Measurements from ENCODE around the gene NHSL2.

The NHSL2 gene

DNA sequence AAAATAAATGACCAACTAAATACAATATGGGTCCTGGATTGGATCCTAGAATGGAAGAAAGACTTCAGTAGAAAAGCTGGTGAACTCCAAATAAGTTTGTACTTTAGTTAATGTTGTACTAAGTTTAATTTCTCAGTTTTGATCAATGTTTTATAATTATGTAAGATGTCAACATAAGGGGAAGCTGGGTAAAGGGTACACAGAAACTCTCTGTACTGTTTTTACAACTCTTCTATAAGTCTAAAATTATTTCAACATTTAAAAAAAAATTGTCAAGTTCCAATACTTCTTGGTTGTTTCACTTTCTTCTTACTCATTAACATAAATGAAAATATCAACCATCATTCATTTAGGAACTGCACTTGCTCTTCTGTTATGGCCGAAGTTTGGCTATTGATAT, 88.9 kb downstream of the NHSL2 start:
- ChIA-PET POLR2A (no interaction called here), CTCF (interaction anchor here (1.5 to 2.5 kb wide), 4 partner anchors 13 to 126 kb away, joined by 3 to 34 read pairs (median 10); no protein-coding TSS in a partner anchor)
- Histone ChIP-seq H3K27ac (ENCODE audit: insufficient read depth in 1 of 2, low read depth in 1 of 2, low read length in 2 of 2, poor library complexity in 1 of 2, severe bottlenecking in 2 of 2) (no peak overlapping the region), H3K9me3 (ENCODE audit: control extremely low read depth in 1 of 5, control insufficient read depth in 4 of 5, insufficient read depth in 2 of 5, low read depth in 1 of 5, low read length in 4 of 5) (no peaks in the 10 kb centered on the region), H3K4me1 (ENCODE audit: control extremely low read depth in 1 of 4, control insufficient read depth in 4 of 4, insufficient read depth in 4 of 4, low read length in 3 of 4) (peaks cover 0 to 9% (median 0%) of the 10 kb centered on the region in 4 experiments), H3K4me3 (ENCODE audit: control insufficient read depth in 1 of 7, extremely low read depth in 1 of 7, insufficient read depth in 4 of 7, low read depth in 2 of 7, low read length in 6 of 7) (no peak overlapping the region), H3K36me3 (ENCODE audit: control insufficient read depth in 4 of 4, insufficient read depth in 4 of 4, low read length in 3 of 4) (no peaks in the 10 kb centered on the region), H3K27me3 (replicated peaks in 2 of 5; ENCODE audit: control insufficient read depth in 4 of 5, insufficient read depth in 5 of 5, low read length in 4 of 5) (peaks cover 0 to 3% (median 0%) of the 10 kb centered on the region in 5 experiments)
- WGBS (ENCODE audit: insufficient coverage): no CpG with 5 or more reads among the region's 1 CpG
- no peak for DNase-seq

DNA sequence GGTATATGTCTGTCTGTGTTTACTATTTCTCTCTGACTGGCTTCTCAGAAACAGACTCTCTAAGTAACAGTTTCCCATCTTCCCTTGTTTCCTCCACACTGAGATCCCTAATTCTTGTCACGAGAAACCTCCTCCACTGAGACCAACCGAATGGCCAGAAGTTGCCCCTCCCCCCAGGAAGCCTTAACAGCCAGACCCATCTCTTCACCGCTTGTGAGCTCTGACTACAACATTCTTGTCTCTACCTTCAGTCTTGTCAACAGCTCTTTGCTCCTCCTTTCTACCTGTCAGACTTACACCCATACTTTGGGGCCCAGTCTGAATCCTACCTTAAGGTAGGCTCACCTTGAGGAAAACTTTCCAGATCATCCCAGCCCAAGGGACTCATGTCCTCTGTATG, 90.8 kb downstream of the NHSL2 start:
- 72% methylated on average over 3 of the region's 3 CpGs for WGBS (ENCODE audit: insufficient coverage)

DNA sequence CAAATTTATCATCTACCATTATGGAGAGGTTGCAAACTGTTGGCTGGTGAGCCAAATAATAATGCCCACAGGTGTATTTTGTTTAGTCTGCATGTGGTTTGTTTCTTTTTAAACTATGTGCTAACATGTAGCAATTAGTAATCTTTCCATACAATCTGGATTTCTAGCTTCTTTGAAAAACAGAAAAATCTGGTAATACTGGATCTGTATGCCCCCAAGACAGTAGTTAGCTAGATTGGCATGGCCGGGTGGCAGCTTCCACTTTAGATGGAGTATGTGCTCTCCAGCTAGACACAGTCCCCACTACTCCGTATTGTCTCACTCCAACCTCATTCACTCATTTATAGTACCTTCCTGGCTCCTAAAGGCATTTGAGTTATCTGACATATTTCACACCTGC, 91.3 kb downstream of the NHSL2 start:
- DNase-seq: no peak
- CTCF ChIA-PET: interaction anchor here (0.5 to 1.4 kb wide), 2 partner anchors 110 to 130 kb away, joined by 3 to 4 read pairs; partner anchors contain the start of gene RTL5
- Histone ChIP-seq H3K36me3 (ENCODE audit: control insufficient read depth in 4 of 4, insufficient read depth in 4 of 4, low read length in 3 of 4) (no peaks in the 10 kb centered on the region), H3K4me1 (ENCODE audit: control extremely low read depth in 1 of 4, control insufficient read depth in 4 of 4, insufficient read depth in 4 of 4, low read length in 3 of 4) (peaks cover 0 to 5% (median 0%) of the 10 kb centered on the region in 4 experiments), H3K9me3 (ENCODE audit: control extremely low read depth in 1 of 5, control insufficient read depth in 4 of 5, insufficient read depth in 2 of 5, low read depth in 1 of 5, low read length in 4 of 5) (no peaks in the 10 kb centered on the region), H3K27ac (ENCODE audit: insufficient read depth in 1 of 2, low read depth in 1 of 2, low read length in 2 of 2, poor library complexity in 1 of 2, severe bottlenecking in 2 of 2) (no peak overlapping the region), H3K27me3 (replicated peaks in 2 of 5; ENCODE audit: control insufficient read depth in 4 of 5, insufficient read depth in 5 of 5, low read length in 4 of 5) (peaks cover 0 to 5% (median 0%) of the 10 kb centered on the region in 5 experiments), H3K4me3 (ENCODE audit: control insufficient read depth in 1 of 7, extremely low read depth in 1 of 7, insufficient read depth in 4 of 7, low read depth in 2 of 7, low read length in 6 of 7) (no peak overlapping the region)
- POLR2A ChIA-PET: no interaction called here
- WGBS (ENCODE audit: insufficient coverage): 93% methylated on average over 2 of the region's 2 CpGs

More for the DNA sequence above, 90.8 kb downstream of the NHSL2 start:
- H3K4me3 ChIP-seq (ENCODE audit: control insufficient read depth in 1 of 7, extremely low read depth in 1 of 7, insufficient read depth in 4 of 7, low read depth in 2 of 7, low read length in 6 of 7): no peak overlapping the region
- no peaks in the 10 kb centered on the region for H3K36me3 ChIP-seq (ENCODE audit: control insufficient read depth in 4 of 4, insufficient read depth in 4 of 4, low read length in 3 of 4)
- H3K27ac ChIP-seq (ENCODE audit: insufficient read depth in 1 of 2, low read depth in 1 of 2, low read length in 2 of 2, poor library complexity in 1 of 2, severe bottlenecking in 2 of 2): no peak overlapping the region
- H3K27me3 ChIP-seq (replicated peaks in 2 of 5; ENCODE audit: control insufficient read depth in 4 of 5, insufficient read depth in 5 of 5, low read length in 4 of 5): peaks cover 0 to 5% (median 0%) of the 10 kb centered on the region in 5 experiments
- ChIA-PET CTCF (interaction anchor here (0.5 to 1.4 kb wide), 2 partner anchors 110 to 130 kb away, joined by 3 to 4 read pairs; partner anchors contain the start of gene RTL5), POLR2A (no interaction called here)
- no peaks in the 10 kb centered on the region for H3K9me3 ChIP-seq (ENCODE audit: control extremely low read depth in 1 of 5, control insufficient read depth in 4 of 5, insufficient read depth in 2 of 5, low read depth in 1 of 5, low read length in 4 of 5)
- H3K4me1 ChIP-seq (ENCODE audit: control extremely low read depth in 1 of 4, control insufficient read depth in 4 of 4, insufficient read depth in 4 of 4, low read length in 3 of 4): peaks cover 0 to 5% (median 0%) of the 10 kb centered on the region in 4 experiments
- DNase-seq: no peak

DNA sequence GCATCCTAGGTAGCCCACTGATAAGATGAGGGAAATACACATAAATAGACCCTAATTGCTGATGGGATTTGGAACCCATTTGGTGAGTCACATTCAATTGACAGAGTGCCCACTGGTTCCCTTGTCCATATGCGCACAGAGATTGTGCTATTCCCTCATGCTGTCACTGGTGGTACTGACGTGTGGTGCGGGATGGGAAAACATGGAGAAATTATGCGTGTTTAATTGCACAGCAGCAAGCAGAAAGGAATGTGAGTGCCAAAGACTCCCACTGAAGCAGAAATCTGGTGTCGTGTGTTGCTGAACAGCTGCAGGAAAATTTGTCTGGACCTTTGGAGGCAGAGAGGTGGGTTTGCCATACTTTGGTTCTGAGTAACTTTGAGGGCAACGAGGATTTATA, 92.2 kb downstream of the NHSL2 start:
- Histone ChIP-seq H3K4me3 (ENCODE audit: control insufficient read depth in 1 of 7, extremely low read depth in 1 of 7, insufficient read depth in 4 of 7, low read depth in 2 of 7, low read length in 6 of 7) (no peak overlapping the region), H3K9me3 (ENCODE audit: control extremely low read depth in 1 of 5, control insufficient read depth in 4 of 5, insufficient read depth in 2 of 5, low read depth in 1 of 5, low read length in 4 of 5) (no peaks in the 10 kb centered on the region), H3K36me3 (ENCODE audit: control insufficient read depth in 4 of 4, insufficient read depth in 4 of 4, low read length in 3 of 4) (no peaks in the 10 kb centered on the region), H3K27me3 (replicated peaks in 2 of 5; ENCODE audit: control insufficient read depth in 4 of 5, insufficient read depth in 5 of 5, low read length in 4 of 5) (peaks cover 0 to 6% (median 0%) of the 10 kb centered on the region in 5 experiments), H3K27ac (ENCODE audit: insufficient read depth in 1 of 2, low read depth in 1 of 2, low read length in 2 of 2, poor library complexity in 1 of 2, severe bottlenecking in 2 of 2) (no peak overlapping the region), H3K4me1 (ENCODE audit: control extremely low read depth in 1 of 4, control insufficient read depth in 4 of 4, insufficient read depth in 4 of 4, low read length in 3 of 4) (peaks cover 0 to 5% (median 0%) of the 10 kb centered on the region in 4 experiments)
- ChIA-PET POLR2A (no interaction called here), CTCF (interaction anchor here (0.8 kb wide), 1 partner anchor 9 kb away, joined by 3 read pairs; no protein-coding TSS in a partner anchor)
- no peak for DNase-seq
- 89% methylated on average over 6 of the region's 6 CpGs for WGBS (ENCODE audit: insufficient coverage)

DNA sequence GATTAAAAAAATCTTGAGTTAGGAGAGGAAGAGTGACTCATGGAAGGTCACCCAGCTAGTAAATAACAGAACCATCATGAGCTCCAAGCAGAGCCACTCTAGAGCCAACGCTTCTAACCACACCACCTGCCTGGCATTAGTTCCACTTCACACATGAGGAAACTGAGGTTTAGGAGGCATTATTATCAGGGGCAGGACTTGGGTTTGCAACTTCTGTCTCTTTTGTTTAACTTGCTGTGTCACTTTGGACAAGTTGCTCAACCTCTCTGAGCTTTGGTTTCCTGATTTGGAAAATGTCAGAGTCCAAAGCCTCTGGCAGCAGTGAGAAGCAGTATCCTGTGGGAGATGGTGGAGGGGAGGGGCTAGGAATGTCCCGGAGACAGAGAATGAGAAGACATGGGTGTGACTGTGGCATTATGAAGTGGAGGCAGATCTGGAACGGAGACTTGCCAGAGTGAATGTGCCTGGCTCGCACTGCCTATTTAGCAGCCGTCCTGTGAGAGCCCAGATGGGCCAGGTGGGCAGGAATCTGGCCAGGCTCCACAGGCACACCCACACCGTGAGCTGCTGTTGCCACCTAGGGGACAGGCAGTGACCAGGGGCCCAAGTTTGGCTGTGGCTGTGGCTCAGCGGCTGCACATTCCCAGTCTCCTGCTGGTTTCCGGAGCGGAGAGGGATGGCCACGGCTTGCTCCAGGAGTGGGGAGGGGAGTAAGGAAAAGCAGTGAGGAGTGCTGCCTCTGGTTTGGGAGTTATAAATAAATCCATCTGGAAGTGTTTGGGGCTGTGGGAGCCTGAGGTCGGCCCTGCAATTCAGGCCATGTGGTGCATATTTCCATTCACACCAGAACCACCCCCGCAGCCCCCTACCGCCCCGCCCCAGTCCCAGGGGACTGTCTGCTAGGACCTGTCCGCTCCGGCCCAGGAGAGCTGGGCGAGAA, 93.4 kb downstream of the NHSL2 start:
- Histone ChIP-seq H3K27me3 (replicated peaks in 2 of 5; ENCODE audit: control insufficient read depth in 4 of 5, insufficient read depth in 5 of 5, low read length in 4 of 5) (peaks cover 0 to 11% (median 0%) of the 10 kb centered on the region in 5 experiments), H3K36me3 (ENCODE audit: control insufficient read depth in 4 of 4, insufficient read depth in 4 of 4, low read length in 3 of 4) (no peaks in the 10 kb centered on the region), H3K4me3 (ENCODE audit: control insufficient read depth in 1 of 7, extremely low read depth in 1 of 7, insufficient read depth in 4 of 7, low read depth in 2 of 7, low read length in 6 of 7) (no peak overlapping the region), H3K9me3 (ENCODE audit: control extremely low read depth in 1 of 5, control insufficient read depth in 4 of 5, insufficient read depth in 2 of 5, low read depth in 1 of 5, low read length in 4 of 5) (no peaks in the 10 kb centered on the region), H3K27ac (ENCODE audit: insufficient read depth in 1 of 2, low read depth in 1 of 2, low read length in 2 of 2, poor library complexity in 1 of 2, severe bottlenecking in 2 of 2) (no peak overlapping the region), H3K4me1 (ENCODE audit: control extremely low read depth in 1 of 4, control insufficient read depth in 4 of 4, insufficient read depth in 4 of 4, low read length in 3 of 4) (peaks cover 0 to 5% (median 0%) of the 10 kb centered on the region in 4 experiments)
- 70% methylated on average over 9 of the region's 17 CpGs for whole genome bisulfite sequencing (ENCODE audit: insufficient coverage)
- DNase-seq: no peak
- ChIA-PET CTCF (interaction anchor here (0.8 kb wide), 1 partner anchor 8 kb away, joined by 3 read pairs; no protein-coding TSS in a partner anchor), POLR2A (no interaction called here)

DNA sequence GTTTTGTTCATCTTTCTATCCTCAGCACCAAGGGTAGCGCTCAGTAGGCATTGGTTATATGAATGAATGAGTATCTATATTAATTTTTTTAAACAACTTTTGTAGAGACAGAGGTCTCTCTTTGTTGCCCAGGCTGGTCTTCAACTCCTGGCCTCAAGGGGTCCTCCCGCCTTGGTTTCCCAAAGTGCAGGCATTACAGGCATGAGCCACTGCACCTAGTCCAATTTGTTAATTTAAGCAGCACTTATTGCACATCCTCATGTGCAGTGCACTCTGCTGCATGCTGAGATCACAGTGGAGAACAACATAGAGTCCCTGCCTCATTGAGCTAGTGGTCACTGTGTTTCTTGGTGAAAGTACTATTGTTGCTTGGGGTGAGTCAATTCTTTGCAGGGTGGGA, 94.4 kb downstream of the NHSL2 start:
- ChIA-PET CTCF (no interaction called here), POLR2A (no interaction called here)
- Histone ChIP-seq H3K4me1 (ENCODE audit: control extremely low read depth in 1 of 4, control insufficient read depth in 4 of 4, insufficient read depth in 4 of 4, low read length in 3 of 4) (peaks cover 0 to 5% (median 0%) of the 10 kb centered on the region in 4 experiments), H3K27ac (ENCODE audit: insufficient read depth in 1 of 2, low read depth in 1 of 2, low read length in 2 of 2, poor library complexity in 1 of 2, severe bottlenecking in 2 of 2) (no peak overlapping the region), H3K9me3 (ENCODE audit: control extremely low read depth in 1 of 5, control insufficient read depth in 4 of 5, insufficient read depth in 2 of 5, low read depth in 1 of 5, low read length in 4 of 5) (no peaks in the 10 kb centered on the region), H3K27me3 (replicated peaks in 2 of 5; ENCODE audit: control insufficient read depth in 4 of 5, insufficient read depth in 5 of 5, low read length in 4 of 5) (peaks cover 0 to 14% (median 0%) of the 10 kb centered on the region in 5 experiments), H3K4me3 (ENCODE audit: control insufficient read depth in 1 of 7, extremely low read depth in 1 of 7, insufficient read depth in 4 of 7, low read depth in 2 of 7, low read length in 6 of 7) (no peak overlapping the region), H3K36me3 (ENCODE audit: control insufficient read depth in 4 of 4, insufficient read depth in 4 of 4, low read length in 3 of 4) (no peaks in the 10 kb centered on the region)
- WGBS (ENCODE audit: insufficient coverage): 85% methylated on average over 1 of the region's 2 CpGs
- no peak for DNase-seq

DNA sequence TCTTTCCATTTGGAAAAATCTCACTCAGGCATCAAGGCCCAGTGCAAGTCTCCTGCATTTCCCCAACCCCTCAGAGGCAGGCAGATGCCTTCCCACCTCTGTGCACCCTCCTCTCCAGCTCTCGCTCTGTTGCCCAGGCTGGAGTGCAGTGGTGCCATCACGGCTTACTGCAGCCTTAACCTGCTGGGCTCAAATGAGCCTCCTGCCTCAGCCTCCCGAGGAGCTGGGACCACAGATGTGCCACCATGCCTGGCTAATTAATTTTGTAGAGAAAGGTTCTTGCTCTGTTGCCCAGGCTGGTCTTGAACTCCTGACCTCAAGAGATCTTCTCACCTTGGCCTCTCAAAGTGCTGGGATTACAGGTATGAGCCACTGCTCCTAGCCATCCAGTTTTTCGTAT, 95.8 kb downstream of the NHSL2 start:
- Histone ChIP-seq H3K27ac (ENCODE audit: insufficient read depth in 1 of 2, low read depth in 1 of 2, low read length in 2 of 2, poor library complexity in 1 of 2, severe bottlenecking in 2 of 2) (no peak overlapping the region), H3K4me3 (ENCODE audit: control insufficient read depth in 1 of 7, extremely low read depth in 1 of 7, insufficient read depth in 4 of 7, low read depth in 2 of 7, low read length in 6 of 7) (no peak overlapping the region), H3K36me3 (ENCODE audit: control insufficient read depth in 4 of 4, insufficient read depth in 4 of 4, low read length in 3 of 4) (no peaks in the 10 kb centered on the region), H3K4me1 (ENCODE audit: control extremely low read depth in 1 of 4, control insufficient read depth in 4 of 4, insufficient read depth in 4 of 4, low read length in 3 of 4) (peaks cover 0 to 5% (median 0%) of the 10 kb centered on the region in 4 experiments), H3K9me3 (ENCODE audit: control extremely low read depth in 1 of 5, control insufficient read depth in 4 of 5, insufficient read depth in 2 of 5, low read depth in 1 of 5, low read length in 4 of 5) (no peaks in the 10 kb centered on the region), H3K27me3 (replicated peaks in 2 of 5; ENCODE audit: control insufficient read depth in 4 of 5, insufficient read depth in 5 of 5, low read length in 4 of 5) (peaks cover 0 to 14% (median 0%) of the 10 kb centered on the region in 5 experiments)
- POLR2A ChIA-PET: no interaction called here
- WGBS (ENCODE audit: insufficient coverage): 100% methylated on average over 1 of the region's 4 CpGs
- no peak for DNase-seq
- CTCF ChIA-PET: interaction anchor here (1.1 to 1.2 kb wide), 2 partner anchors 12 to 120 kb away, joined by 3 to 5 read pairs; no protein-coding TSS in a partner anchor
